ENCODE measurements around the gene CIB2.

The CIB2 gene

GRCh38 chr15:78104566-78105475, 26.4 kb downstream of the CIB2 start:
- TF ChIP-seq, protein P1, sequence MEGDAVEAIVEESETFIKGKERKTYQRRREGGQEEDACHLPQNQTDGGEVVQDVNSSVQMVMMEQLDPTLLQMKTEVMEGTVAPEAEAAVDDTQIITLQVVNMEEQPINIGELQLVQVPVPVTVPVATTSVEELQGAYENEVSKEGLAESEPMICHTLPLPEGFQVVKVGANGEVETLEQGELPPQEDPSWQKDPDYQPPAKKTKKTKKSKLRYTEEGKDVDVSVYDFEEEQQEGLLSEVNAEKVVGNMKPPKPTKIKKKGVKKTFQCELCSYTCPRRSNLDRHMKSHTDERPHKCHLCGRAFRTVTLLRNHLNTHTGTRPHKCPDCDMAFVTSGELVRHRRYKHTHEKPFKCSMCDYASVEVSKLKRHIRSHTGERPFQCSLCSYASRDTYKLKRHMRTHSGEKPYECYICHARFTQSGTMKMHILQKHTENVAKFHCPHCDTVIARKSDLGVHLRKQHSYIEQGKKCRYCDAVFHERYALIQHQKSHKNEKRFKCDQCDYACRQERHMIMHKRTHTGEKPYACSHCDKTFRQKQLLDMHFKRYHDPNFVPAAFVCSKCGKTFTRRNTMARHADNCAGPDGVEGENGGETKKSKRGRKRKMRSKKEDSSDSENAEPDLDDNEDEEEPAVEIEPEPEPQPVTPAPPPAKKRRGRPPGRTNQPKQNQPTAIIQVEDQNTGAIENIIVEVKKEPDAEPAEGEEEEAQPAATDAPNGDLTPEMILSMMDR (IDR thresholded peaks at IDR 0.05; ENCODE audit: extremely low read depth, missing control alignments), result no peak
- DNase-seq (ENCODE audit: low spot score), result no peak

DNA sequence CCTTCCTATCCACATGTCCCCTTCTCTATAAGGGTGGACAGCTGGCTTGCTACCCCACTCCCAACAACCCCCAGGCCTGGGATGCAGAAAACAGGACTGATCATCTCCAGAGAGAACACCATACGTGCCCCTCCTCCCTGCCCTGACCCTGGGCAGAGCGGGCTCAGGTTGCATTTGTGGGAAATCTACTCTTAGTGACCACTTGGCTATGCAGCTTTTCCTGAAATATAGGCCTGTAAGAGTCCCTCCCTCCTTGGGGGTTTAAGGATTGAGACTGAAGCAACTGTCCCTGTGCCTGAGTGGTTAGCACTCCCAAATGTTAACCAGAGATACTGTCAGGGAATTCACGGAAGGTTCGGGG, 27.1 kb downstream of the CIB2 start:
- TF ChIP-seq, protein P1 (IDR thresholded peaks at IDR 0.05; ENCODE audit: extremely low read depth, missing control alignments), result no peak
- DNase-seq (ENCODE audit: low spot score), result no peak

- DNase-seq (ENCODE audit: low spot score), result peak; percentile 86
- TF ChIP-seq, protein P1 (IDR thresholded peaks at IDR 0.05; ENCODE audit: extremely low read depth, missing control alignments), result no peak
These were observed 27.7 kb downstream of the CIB2 start for GRCh38 chr15:78103406-78104118.

GRCh38 chr15:78102741-78103140, 28.5 kb downstream of the CIB2 start:
- TF ChIP-seq, protein P1 (IDR thresholded peaks at IDR 0.05; ENCODE audit: extremely low read depth, missing control alignments), result no peak
- no peak for DNase-seq (ENCODE audit: low spot score)

DNA sequence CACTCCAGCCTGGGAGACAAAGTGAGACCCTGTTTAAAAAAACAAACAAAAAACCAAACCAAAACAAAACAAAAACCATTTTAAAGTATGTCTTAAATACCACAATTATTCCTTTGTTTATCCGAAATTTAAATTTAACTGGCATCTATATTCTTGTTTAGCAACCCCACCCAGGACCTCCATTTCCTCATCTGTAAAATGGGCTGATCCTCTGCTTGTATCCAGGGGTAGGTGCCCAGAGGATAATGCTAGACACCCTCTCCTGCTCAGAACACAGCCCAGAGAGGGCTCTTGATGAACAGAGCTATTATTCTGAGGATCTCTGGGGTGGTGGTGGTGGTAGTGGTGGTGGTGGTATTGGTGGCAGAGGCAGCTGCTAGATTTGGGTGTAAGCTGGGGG, 29.0 kb downstream of the CIB2 start:
- DNase-seq (ENCODE audit: low spot score), result no peak
- TF ChIP-seq, protein P1 (IDR thresholded peaks at IDR 0.05; ENCODE audit: extremely low read depth, missing control alignments), result no peak

DNA sequence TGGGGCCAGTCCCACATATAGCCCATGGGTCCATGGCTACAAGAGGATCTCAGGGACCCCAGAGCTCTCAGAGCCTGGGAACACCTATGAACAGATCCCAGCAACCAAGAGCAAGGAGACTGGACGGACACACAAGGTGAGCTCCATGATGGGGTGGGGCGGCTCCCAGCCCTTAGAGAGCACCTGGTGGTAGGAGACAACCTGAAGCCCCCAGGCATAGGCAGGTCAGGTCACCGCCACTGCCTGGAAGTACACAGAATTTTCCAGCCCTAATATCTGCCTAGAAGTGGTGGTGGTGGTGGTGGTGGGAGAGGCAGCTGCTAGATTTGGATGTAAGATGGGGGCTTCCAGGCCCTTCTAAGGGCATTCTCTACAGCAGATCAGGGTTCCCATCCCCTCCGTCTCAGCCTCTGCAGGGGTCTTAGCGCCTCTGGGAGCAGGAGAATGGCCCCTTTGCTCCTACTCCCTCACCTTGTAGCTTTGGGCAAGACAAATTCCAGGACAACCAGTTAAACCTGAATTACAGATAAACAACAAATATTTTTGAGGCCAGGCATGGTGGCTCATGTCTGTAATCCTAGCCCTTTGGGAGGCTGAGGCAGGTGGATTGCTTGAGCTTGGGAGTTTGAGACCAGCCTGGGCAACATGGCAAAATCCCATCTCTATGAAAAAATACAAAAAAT, 29.7 kb downstream of the CIB2 start:
- TF ChIP-seq, protein P1 (IDR thresholded peaks at IDR 0.05; ENCODE audit: extremely low read depth, missing control alignments), result no peak
- no peak for DNase-seq (ENCODE audit: low spot score)

GRCh38 chr15:78100886-78101285, 30.4 kb downstream of the CIB2 start:
- DNase-seq (ENCODE audit: low spot score), result no peak
- TF ChIP-seq, protein P1 (IDR thresholded peaks at IDR 0.05; ENCODE audit: extremely low read depth, missing control alignments), result no peak

Data from GM20000 (cell line).